NCI-H187 (cell line): ENCODE results near the gene PAX6.
"Not testable (repeated sequence)": the region's sequence is repeated elsewhere in the genome, so short reads cannot be mapped to it uniquely, and the experiment has no call there.

Source experiments
- DNase-seq, 2 experiments: peaks; one replicate each; lab custom pipeline; 2025; lab: John Stamatoyannopoulos, UW

Gene PAX6

DNA sequence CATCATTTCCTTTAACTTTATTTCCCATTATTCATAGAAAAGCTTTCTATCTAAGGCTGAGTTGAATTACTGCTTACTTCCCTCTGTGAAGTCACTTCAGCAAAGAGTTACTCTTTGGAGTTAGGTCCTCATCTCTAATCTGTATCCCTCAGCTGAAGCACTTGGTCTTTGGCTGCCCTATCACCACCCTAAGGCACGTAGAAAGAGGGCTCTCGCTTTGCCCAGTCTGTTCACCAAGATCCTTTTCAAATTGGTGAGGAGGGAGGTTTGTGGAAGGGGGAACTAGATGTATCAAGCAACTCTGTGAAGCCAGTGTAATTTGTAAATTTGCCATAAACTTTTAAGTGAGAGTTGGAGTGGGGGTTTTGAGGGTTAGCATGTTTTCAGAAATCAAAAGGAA lies 43.4 kb downstream of the PAX6 start:
- no peak for DNase-seq

DNA sequence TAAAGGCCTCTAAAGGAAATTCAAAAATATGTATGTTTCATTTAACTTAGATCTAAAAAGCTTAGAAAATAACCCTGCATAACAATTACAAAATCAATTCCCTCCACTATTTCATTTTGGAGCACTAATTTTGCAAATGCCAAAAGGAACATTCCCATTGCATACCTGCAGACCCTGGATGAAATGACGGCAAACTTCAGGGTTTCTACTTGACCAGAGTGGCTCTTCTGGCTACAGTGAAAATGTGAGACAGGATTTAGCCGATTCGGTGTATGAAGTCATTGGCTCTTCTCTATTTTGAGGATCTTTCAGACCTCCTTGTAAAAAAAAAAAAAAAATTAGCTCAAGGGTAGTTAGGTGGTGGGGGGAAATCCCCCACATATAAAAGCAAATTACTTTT lies 44.1 kb downstream of the PAX6 start:
- DNase-seq: no peak

- DNase-seq: no peak
Observed at GRCh38 chr11:31764766-31765165, 46.4 kb downstream of the PAX6 start.

DNA sequence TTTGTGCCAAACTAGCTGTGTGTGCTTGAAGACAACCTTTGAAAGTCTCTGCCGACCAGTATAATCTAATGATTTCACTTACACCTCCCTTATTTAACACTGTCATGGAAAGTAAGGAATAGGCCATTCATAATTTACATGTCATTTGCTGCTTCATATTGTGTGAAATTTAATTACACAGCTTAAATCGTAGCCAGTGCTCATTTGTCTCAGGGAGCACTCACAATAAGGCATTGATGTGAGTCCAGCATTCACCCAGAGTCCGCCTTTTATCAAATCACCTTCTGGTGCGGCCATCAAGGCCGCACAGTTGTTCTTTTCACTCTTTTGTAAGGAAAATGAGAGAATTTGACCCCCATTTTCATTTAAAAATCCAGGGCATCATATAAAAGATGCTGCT lies 46.9 kb downstream of the PAX6 start:
- DNase-seq: no peak

GRCh38 chr11:31763296-31763695 lies 47.8 kb downstream of the PAX6 start:
- DNase-seq: no peak

GRCh38 chr11:31761636-31762035 lies 49.5 kb downstream of the PAX6 start:
- DNase-seq: no peak

DNA sequence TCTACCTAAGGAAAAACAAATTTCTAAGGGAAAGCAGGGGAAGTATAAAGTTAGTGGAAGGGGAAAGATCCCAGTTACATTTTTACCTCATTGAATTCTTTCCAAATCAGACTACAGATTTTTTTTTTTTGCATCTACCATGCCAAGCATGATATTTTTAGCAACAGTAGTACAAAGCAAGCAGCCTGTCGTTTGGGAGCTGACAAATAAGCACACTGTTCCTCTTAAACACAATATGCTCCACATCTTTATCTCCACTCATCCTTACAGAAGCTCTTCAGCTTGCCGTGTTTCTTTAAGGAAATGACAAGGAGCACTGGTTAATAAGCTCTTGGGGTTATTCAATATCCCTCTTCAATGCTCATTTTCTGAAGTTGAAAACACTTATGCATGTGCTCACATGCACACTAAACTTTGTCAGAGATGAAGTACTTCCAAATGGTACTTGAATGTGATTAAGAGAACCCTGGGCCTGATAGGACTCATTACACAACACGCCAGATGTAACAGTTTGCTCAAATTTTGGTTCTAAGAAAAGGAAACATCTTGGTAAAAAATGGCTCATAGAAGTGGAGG lies 53.8 kb downstream of the PAX6 start:
- peak; percentile 77 to 82 for DNase-seq

GRCh38 chr11:31747581-31747980 lies 63.5 kb downstream of the PAX6 start:
- DNase-seq: no peak

DNA sequence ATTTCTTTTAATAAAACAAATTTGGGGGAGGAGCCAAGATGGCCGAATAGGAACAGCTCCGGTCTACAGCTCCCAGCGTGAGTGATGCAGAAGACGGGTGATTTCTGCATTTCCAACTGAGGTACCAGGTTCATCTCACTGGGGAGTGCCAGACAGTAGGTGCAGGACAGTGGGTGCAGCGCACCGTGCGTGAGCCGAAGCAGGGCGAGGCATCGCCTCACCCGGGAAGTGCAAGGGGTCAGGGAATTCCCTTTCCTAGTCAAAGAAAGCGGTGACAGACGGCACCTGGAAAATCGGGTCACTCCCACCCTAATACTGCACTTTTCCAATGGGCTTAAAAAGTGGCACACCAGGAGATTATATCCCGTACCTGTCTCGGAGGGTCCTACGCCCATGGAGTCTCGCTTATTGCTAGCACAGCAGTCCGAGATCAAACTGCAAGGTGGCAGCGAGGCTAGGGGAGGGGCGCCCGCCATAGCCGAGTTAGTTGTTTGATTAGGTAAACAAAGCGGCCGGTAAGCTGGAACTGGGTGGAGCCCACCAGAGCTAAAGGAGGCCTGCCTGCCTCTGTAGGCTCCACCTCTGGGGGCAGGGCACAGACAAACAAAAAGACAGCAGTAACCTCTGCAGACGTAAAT lies 70.3 kb downstream of the PAX6 start:
- DNase-seq: not testable (repeated sequence)

DNA sequence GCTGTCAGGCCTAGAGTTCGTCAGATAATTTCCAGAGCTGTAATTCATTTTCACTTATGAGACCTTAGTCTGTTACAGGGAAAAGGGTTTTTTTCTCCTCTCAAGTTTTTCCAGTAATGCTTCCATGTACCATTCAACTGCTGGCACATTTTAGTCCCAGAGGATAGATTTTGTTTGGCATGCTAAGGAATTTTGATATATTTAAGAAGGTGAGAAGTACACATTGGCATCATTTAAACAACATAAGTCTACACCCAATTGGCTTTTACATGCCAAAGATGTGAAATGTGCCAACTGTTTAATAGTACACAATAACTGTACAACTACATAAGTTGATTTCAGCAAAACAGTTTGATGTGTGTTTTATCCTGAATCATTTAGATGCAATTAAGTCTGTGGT lies 71.0 kb downstream of the PAX6 start:
- DNase-seq: no peak
